HepG2 (cell line): ENCODE results near the gene HLA-DRB1. TPM values are rescaled to one million over a fixed set of nuclear protein-coding genes. Genes with fewer than 3 reads are reported as not detected.

Experiments
- ATAC-seq: fragments of 200-7000 bp; cut with Tn5 transposase; 3 replicates; pipeline ENCODE4 v1.9.1; 2020; ENCODE audit warnings: mild to moderate bottlenecking, moderate library complexity
- BruUV-seq: library from RNA; stranded (reverse); fragments of 400-500 nt; replicated peaks from 2 replicates; lab custom pipeline; 2021; lab: Mats Ljungman, UMichigan
- CTCF ChIA-PET: fragments of 300-600 bp; formaldehyde crosslinking; extraction: SDS; loops from one replicate; lab custom pipeline; 2021; ENCODE audit warnings: low total read pairs, inconsistent platforms, low intra/inter-chr PET ratio; lab: Yijun Ruan, JAX
- POLR2A ChIA-PET: fragments of 350-600 bp; sonication (Branson Sonifier 250); formaldehyde crosslinking; loops from one replicate; lab custom pipeline; 2020; ENCODE audit warnings: antibody characterized with exemption, inconsistent platforms; lab: Yijun Ruan, JAX
- DNase-seq: peaks from one replicate; pipeline ENCODE4 v3.0.0-alpha.2; 2015; ENCODE audit warnings: low spot score
- FAIRE-seq: peaks from 3 replicates; lab custom pipeline; 2011; peaks lifted over from hg19 to GRCh38; lab: Jason Lieb, UNC
- H2AFZ ChIP-seq: one replicate; pipeline ENCODE4 v1.6.1; 2011; ENCODE audit warnings: low read length, inconsistent platforms
- H3K27ac ChIP-seq: fragments of 300-600 bp; 3 replicates; pipeline ENCODE4 v1.8.0; 2011; ENCODE audit warnings: mixed run types, mild to moderate bottlenecking, mixed read lengths, low read length, inconsistent platforms; ENCODE audit not compliant: insufficient read depth; ENCODE audit errors: extremely low read length
- H3K27me3 ChIP-seq, 2 experiments: fragments of 200-600 bp in 1 of 2; 2 replicates in 1 of 2; 3 replicates in 1 of 2; pipeline versions ENCODE4 v1.6.0 to v1.8.0; 2011; ENCODE audit warnings: low read length in 2 of 2, mild to moderate bottlenecking in 2 of 2, moderate library complexity in 2 of 2, inconsistent platforms in 1 of 2; ENCODE audit not compliant: insufficient read depth in 2 of 2, control insufficient read depth in 1 of 2
- H3K36me3 ChIP-seq, 2 experiments: fragments of 200-600 bp in 1 of 2; replicated peaks in 1 of 2; 2 replicates in 1 of 2; 3 replicates in 1 of 2; pipeline versions ENCODE4 v1.5.1 to v1.8.0; 2011; ENCODE audit warnings: low read length in 2 of 2, inconsistent platforms in 1 of 2; ENCODE audit not compliant: insufficient read depth in 2 of 2, control insufficient read depth in 1 of 2
- H3K4me1 ChIP-seq: 2 replicates; pipeline ENCODE4 v1.5.1; 2012; ENCODE audit warnings: low read length, inconsistent platforms; ENCODE audit not compliant: insufficient read depth
- H3K4me2 ChIP-seq: 2 replicates; pipeline ENCODE4 v1.6.0; 2011; ENCODE audit warnings: low read depth, low read length, inconsistent platforms
- H3K4me3 ChIP-seq, 3 experiments: fragments of 200-600 bp in 1 of 3; sonication (generic), shearing (Covaris generic) in 1 of 3; replicated peaks in 1 of 3; 2 replicates each; pipeline ENCODE4 v1.5.1; 2011 to 2016; ENCODE audit warnings: low read length in 3 of 3, inconsistent platforms in 2 of 3, low read depth in 2 of 3, mild to moderate bottlenecking in 2 of 3, control low read depth in 1 of 3, mixed read lengths in 1 of 3; ENCODE audit not compliant: insufficient read depth in 1 of 3
- H3K79me2 ChIP-seq: one replicate; pipeline ENCODE4 v1.6.1; 2011; ENCODE audit warnings: low read length, inconsistent platforms; ENCODE audit not compliant: insufficient read depth
- H3K9ac ChIP-seq: 2 replicates; pipeline ENCODE4 v1.6.0; 2011; ENCODE audit warnings: mild to moderate bottlenecking, low read depth, low read length, inconsistent platforms; ENCODE audit not compliant: insufficient read depth
- H3K9me3 ChIP-seq: 2 replicates; pipeline ENCODE4 v1.5.1; 2012; ENCODE audit warnings: mild to moderate bottlenecking, low read length
- H4K20me1 ChIP-seq: 2 replicates; pipeline ENCODE4 v1.6.0; 2011; ENCODE audit warnings: inconsistent platforms, mild to moderate bottlenecking, low read length, moderate library complexity; ENCODE audit not compliant: insufficient read depth
- AKAP8 ChIP-seq: sonication (generic); formaldehyde crosslinking; IDR thresholded peaks from 2 replicates; pipeline ENCODE4 v1.5.1; 2020; ENCODE audit warnings: mild to moderate bottlenecking, missing genetic modification reagents
- CCDC6 ChIP-seq: sonication (generic); formaldehyde crosslinking; IDR thresholded peaks from 2 replicates; pipeline ENCODE4 v1.8.1; 2022; ENCODE audit warnings: mild to moderate bottlenecking, missing genetic modification reagents, moderate library complexity
- CEBPG ChIP-seq: IDR thresholded peaks from 2 replicates; pipeline ENCODE4 v1.6.1; 2016
- HNRNPLL ChIP-seq: fragments of 200-400 bp; formaldehyde crosslinking; IDR thresholded peaks from 2 replicates; pipeline ENCODE4 v1.6.1; 2017; ENCODE audit warnings: mild to moderate bottlenecking, low read depth, low read length; ENCODE audit not compliant: poor library complexity, severe bottlenecking
- JARID2 ChIP-seq: sonication (generic); formaldehyde crosslinking; IDR thresholded peaks from 2 replicates; pipeline ENCODE4 v1.8.1; 2023; ENCODE audit warnings: missing genetic modification reagents, inconsistent platforms; ENCODE audit not compliant: insufficient replicate concordance
- MXI1 ChIP-seq: IDR thresholded peaks from 3 replicates; pipeline ENCODE4 v1.6.1; 2012; ENCODE audit warnings: low read depth, low read length, inconsistent platforms, borderline replicate concordance
- POLR2A ChIP-seq, 2 experiments: IDR thresholded peaks; 2 replicates each; pipeline ENCODE4 v1.6.1; 2011; ENCODE audit warnings: low read depth in 2 of 2, low read length in 2 of 2, mild to moderate bottlenecking in 1 of 2, moderate library complexity in 1 of 2; ENCODE audit not compliant: insufficient read depth in 1 of 2
- RFXANK ChIP-seq: IDR thresholded peaks from 2 replicates; pipeline ENCODE4 v1.6.1; 2016
- SIN3A ChIP-seq: IDR thresholded peaks from 2 replicates; pipeline ENCODE4 v1.6.1; 2011; ENCODE audit warnings: low read depth, mild to moderate bottlenecking, control low read depth, low read length, borderline replicate concordance
- TFDP1 ChIP-seq: IDR thresholded peaks from 2 replicates; pipeline ENCODE4 v1.6.1; 2016; ENCODE audit warnings: missing compliant biosample characterization, missing genetic modification reagents, borderline replicate concordance
- YY1 ChIP-seq: IDR thresholded peaks from 2 replicates; pipeline ENCODE4 v1.6.1; 2011; ENCODE audit warnings: low read length, low read depth, moderate library complexity, mild to moderate bottlenecking; ENCODE audit not compliant: insufficient read depth, insufficient replicate concordance
- ZBTB2 ChIP-seq: sonication (generic); formaldehyde crosslinking; IDR thresholded peaks from 2 replicates; pipeline ENCODE4 v1.8.0; 2022; ENCODE audit warnings: low read depth, missing genetic modification reagents
- ZFX ChIP-seq: sonication (generic); formaldehyde crosslinking; IDR thresholded peaks from 2 replicates; pipeline ENCODE4 v1.4.0; 2020; ENCODE audit warnings: mild to moderate bottlenecking, low read depth, missing genetic modification reagents, moderate library complexity
- ZNF101 ChIP-seq: sonication (generic); formaldehyde crosslinking; IDR thresholded peaks from 2 replicates; pipeline ENCODE4 v1.4.0; 2020; ENCODE audit warnings: mild to moderate bottlenecking, low read depth, missing genetic modification reagents, borderline replicate concordance
- ZNF143 ChIP-seq: sonication (generic); formaldehyde crosslinking; IDR thresholded peaks from 2 replicates; pipeline ENCODE4 v1.4.0; 2020; ENCODE audit warnings: missing genetic modification reagents
- ZNF207 ChIP-seq: fragments of 450-650 bp; IDR thresholded peaks from 2 replicates; pipeline ENCODE4 v1.6.1; 2016; ENCODE audit warnings: antibody characterized with exemption, borderline replicate concordance
- ZNF549 ChIP-seq: sonication (generic); formaldehyde crosslinking; IDR thresholded peaks from 2 replicates; pipeline ENCODE4 v1.5.0; 2020; ENCODE audit warnings: missing genetic modification reagents
- ZNF678 ChIP-seq: sonication (generic); formaldehyde crosslinking; IDR thresholded peaks from 2 replicates; pipeline ENCODE4 v1.4.0; 2020; ENCODE audit warnings: mild to moderate bottlenecking, missing genetic modification reagents
- WGBS: methylation state at CpG from one replicate; pipeline ENCODE4 v1.1.6; 2017; ENCODE audit warnings: low lambda C conversion rate; 5-methylcytosine and 5-hydroxymethylcytosine counted together
- in situ Hi-C: cut with HindIII; loops from 2 replicates; pipeline ENCODE4 v1.10.0; 2017; ENCODE audit warnings: low pct_unique_long_range_greater_than_20kb; ENCODE audit not compliant: extremely low pct_ligation_motif_present
- intact Hi-C: fragments of 100-400 bp; cut with micrococcal nuclease; formaldehyde crosslinking; loops from one replicate; pipeline ENCODE4 v1.10.0; 2022; ENCODE audit not compliant: unreplicated experiment
- polyA plus RNA-seq, 8 experiments: library from polyadenylated mRNA; depleted of rRNA in 3 of 8; stranded (reverse) in 7 of 8; unstranded in 1 of 8; fragments of >200 nt; fragmentation: Illumina TruSeq in 4 of 8; extraction: Trizol in 4 of 8; gene quantifications; 2 replicates each; pipeline versions ENCODE4 v1.2.1 to v1.2.3, GENCODE V29; 2011 to 2016; ENCODE audit warnings: low read depth in 4 of 8, missing spikeins in 1 of 8, mixed read lengths in 1 of 8; ENCODE audit not compliant: insufficient read depth in 1 of 8
- total RNA-seq, 5 experiments: library from RNA; depleted of rRNA; stranded (reverse); fragments of >200 nt; fragmentation: Illumina TruSeq; extraction: Trizol; gene quantifications; 2 replicates each; pipeline ENCODE4 v1.2.3, GENCODE V29; 2016; ENCODE audit warnings: low read depth in 1 of 5
- TF ChIP-seq, protein P1 (sequence below): sonication (generic); formaldehyde crosslinking; conservative IDR thresholded peaks from 2 replicates; pipeline ENCODE4 v1.8.1; 2023; ENCODE audit warnings: missing genetic modification reagents

HLA-DRB1 gene
- total and polyA plus RNA-seq, 2 of the 13 experiments (the other 11 are each of a cell fraction or from before 2014, with no cell fraction given): 0.09 TPM; not detected in 1

DNA sequence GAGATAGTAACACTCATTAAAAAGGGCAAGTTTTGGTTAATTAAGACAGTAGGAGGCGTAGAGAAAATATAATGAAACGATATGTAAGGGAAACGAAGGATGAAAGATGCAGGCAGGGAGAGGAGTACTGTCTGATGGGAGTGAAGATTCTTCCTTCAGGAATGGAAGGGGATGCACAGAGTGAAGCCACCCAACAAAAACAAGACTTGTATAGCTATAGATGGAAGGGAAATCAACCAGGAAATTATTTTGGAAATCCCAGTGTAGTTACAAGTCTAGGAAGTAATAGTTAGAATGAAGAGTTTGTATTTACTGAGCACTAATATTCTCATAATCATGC lies 19.7 kb upstream of the HLA-DRB1 start:
- BruUV-seq: no TSS peak
- no peak overlapping the region for H3K4me2 ChIP-seq
- no peak overlapping the region for H3K9ac ChIP-seq
- intact Hi-C loops: no loop called here
- in situ Hi-C loops: no loop called here
- DNase-seq: no peak
- H3K36me3 ChIP-seq: no peaks in the 10 kb centered on the region
- no peak for FAIRE-seq
- POLR2A ChIA-PET: no interaction called here
- no peak overlapping the region for H2AFZ ChIP-seq
- CTCF ChIA-PET: no interaction called here
- no peak overlapping the region for H3K27ac ChIP-seq
- TF ChIP-seq HNRNPLL: no peak
- TF ChIP-seq ZNF143: no peak
- TF ChIP-seq CCDC6 (CRISPR knock-in tag): no peak
- TF ChIP-seq ZNF207: no peak
- TF ChIP-seq ZBTB2 (CRISPR knock-in tag): no peak
- TF ChIP-seq YY1: no peak
- TF ChIP-seq JARID2: no peak
- TF ChIP-seq ZNF101: no peak
- ATAC-seq: no peak
- H3K4me1 ChIP-seq: no peaks in the 10 kb centered on the region
- no peaks in the 10 kb centered on the region for H3K9me3 ChIP-seq
- no peak overlapping the region for H3K4me3 ChIP-seq
- no peaks in the 10 kb centered on the region for H3K79me2 ChIP-seq
- H3K27me3 ChIP-seq: 0 out of 5 replicates have a peak, but pooled peaks cover 1 to 4% of the 10 kb centered on the region in 2 experiments
- WGBS: 13% methylated on average over 3 of the region's 3 CpGs
- H4K20me1 ChIP-seq: no peaks in the 10 kb centered on the region

GRCh38 chr6:32608362-32608761 lies 18.7 kb upstream of the HLA-DRB1 start:
- no TSS peak for BruUV-seq
- no peak for ATAC-seq
- Histone ChIP-seq H3K27ac (no peak overlapping the region), H2AFZ (no peak overlapping the region), H4K20me1 (no peaks in the 10 kb centered on the region), H3K4me2 (no peak overlapping the region), H3K9ac (no peak overlapping the region), H3K79me2 (no peaks in the 10 kb centered on the region), H3K27me3 (0 out of 5 replicates have a peak, but pooled peaks cover 1 to 4% of the 10 kb centered on the region in 2 experiments), H3K4me3 (no peak overlapping the region), H3K9me3 (no peaks in the 10 kb centered on the region), H3K36me3 (no peaks in the 10 kb centered on the region), H3K4me1 (no peaks in the 10 kb centered on the region)
- CTCF ChIA-PET: no interaction called here
- POLR2A ChIA-PET: no interaction called here
- 39% methylated on average over 3 of the region's 3 CpGs for WGBS
- in situ Hi-C loops: no loop called here
- intact Hi-C loops: no loop called here
- DNase-seq: no peak
- FAIRE-seq: no peak
- TF ChIP-seq ZFX (CRISPR knock-in tag) (no peak), ZNF549 (CRISPR knock-in tag) (no peak), MXI1 (no peak), TFDP1 (CRISPR knock-in tag) (no peak), ZNF678 (CRISPR knock-in tag) (no peak), AKAP8 (CRISPR knock-in tag) (no peak), POLR2A (IDR thresholded peaks at IDR 0.05; ENCODE audit: insufficient read depth in 1 of 2, low read depth in 2 of 2, low read length in 2 of 2) (no peak), RFXANK (no peak), SIN3A (no peak), CEBPG (CRISPR knock-in tag) (no peak)
- TF ChIP-seq, protein P1, sequence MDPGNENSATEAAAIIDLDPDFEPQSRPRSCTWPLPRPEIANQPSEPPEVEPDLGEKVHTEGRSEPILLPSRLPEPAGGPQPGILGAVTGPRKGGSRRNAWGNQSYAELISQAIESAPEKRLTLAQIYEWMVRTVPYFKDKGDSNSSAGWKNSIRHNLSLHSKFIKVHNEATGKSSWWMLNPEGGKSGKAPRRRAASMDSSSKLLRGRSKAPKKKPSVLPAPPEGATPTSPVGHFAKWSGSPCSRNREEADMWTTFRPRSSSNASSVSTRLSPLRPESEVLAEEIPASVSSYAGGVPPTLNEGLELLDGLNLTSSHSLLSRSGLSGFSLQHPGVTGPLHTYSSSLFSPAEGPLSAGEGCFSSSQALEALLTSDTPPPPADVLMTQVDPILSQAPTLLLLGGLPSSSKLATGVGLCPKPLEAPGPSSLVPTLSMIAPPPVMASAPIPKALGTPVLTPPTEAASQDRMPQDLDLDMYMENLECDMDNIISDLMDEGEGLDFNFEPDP (CRISPR knock-in tag): no peak
